Neural cell (in vitro differentiated cells): ENCODE data around the gene MUCL3. TPM values are rescaled to one million over a fixed set of nuclear protein-coding genes. Genes with fewer than 3 reads are reported as not detected.
"Not testable (repeated sequence)": the region's sequence is repeated elsewhere in the genome, so short reads cannot be mapped to it uniquely, and the experiment has no call there.

ENCODE experiments used
- H2AFZ ChIP-seq: fragments of 200-600, 300-800 bp; sonication (generic), shearing (Covaris generic); 2 replicates; pipeline ENCODE4 v1.6.0; 2014; ENCODE audit warnings: low read depth, mild to moderate bottlenecking, antibody characterized with exemption, low read length, moderate library complexity
- H3F3A ChIP-seq: fragments of 200-600 bp; shearing (Covaris generic); 2 replicates; pipeline ENCODE4 v1.6.1; 2016; ENCODE audit warnings: mild to moderate bottlenecking, moderate library complexity, mixed read lengths, antibody characterized with exemption, low read length; ENCODE audit not compliant: insufficient read depth, poor library complexity, severe bottlenecking
- H3K27ac ChIP-seq: fragments of 200-600, 300-800 bp; sonication (generic), shearing (Covaris generic); 2 replicates; pipeline ENCODE4 v1.5.1; 2014; ENCODE audit warnings: mild to moderate bottlenecking, low read length, moderate library complexity
- H3K27me3 ChIP-seq: fragments of 300-800, 200-600 bp; sonication (generic), shearing (Covaris generic); 2 replicates; pipeline ENCODE4 v1.6.0; 2014; ENCODE audit warnings: mild to moderate bottlenecking, low read depth, low read length, moderate library complexity; ENCODE audit not compliant: insufficient read depth
- H3K36me3 ChIP-seq: fragments of 300-800, 200-600 bp; sonication (generic), shearing (Covaris generic); 2 replicates; pipeline ENCODE4 v1.5.1; 2014; ENCODE audit warnings: mild to moderate bottlenecking, antibody characterized with exemption, low read length, moderate library complexity; ENCODE audit not compliant: insufficient read depth
- H3K4me2 ChIP-seq: fragments of 300-800, 200-600 bp; sonication (generic), shearing (Covaris generic); 2 replicates; pipeline ENCODE4 v1.6.0; 2014; ENCODE audit warnings: mild to moderate bottlenecking, low read length
- H3K4me3 ChIP-seq: fragments of 300-800, 200-600 bp; sonication (generic), shearing (Covaris generic); 2 replicates; pipeline ENCODE4 v1.5.1; 2014; ENCODE audit warnings: mild to moderate bottlenecking, low read length, moderate library complexity
- H3K79me2 ChIP-seq: fragments of 200-600 bp; shearing (Covaris generic); replicated peaks from 2 replicates; pipeline ENCODE4 v1.6.0; 2014; ENCODE audit warnings: mild to moderate bottlenecking, low read length, moderate library complexity; ENCODE audit not compliant: insufficient read depth
- H3K9ac ChIP-seq: fragments of 300-800, 200-600 bp; sonication (generic), shearing (Covaris generic); 2 replicates; pipeline ENCODE4 v1.6.1; 2016; ENCODE audit warnings: mild to moderate bottlenecking, low read length, mixed read lengths
- H3K9me2 ChIP-seq: fragments of 200-600 bp; shearing (Covaris generic); 2 replicates; pipeline ENCODE4 v1.6.1; 2016; ENCODE audit warnings: mild to moderate bottlenecking, low read length, mixed read lengths; ENCODE audit not compliant: insufficient read depth
- H3K9me3 ChIP-seq: fragments of 200-600, 300-800 bp; sonication (generic), shearing (Covaris generic); 2 replicates; pipeline ENCODE4 v1.6.1; 2016; ENCODE audit warnings: mild to moderate bottlenecking, mixed run types, low read length, moderate library complexity, mixed read lengths
- H4K20me1 ChIP-seq: fragments of 200-600 bp; shearing (Covaris generic); 2 replicates; pipeline ENCODE4 v1.6.1; 2016; ENCODE audit warnings: mild to moderate bottlenecking, mixed run types; ENCODE audit not compliant: insufficient read depth
- EP300 ChIP-seq: fragments of 450-650 bp; conservative IDR thresholded peaks from 2 replicates; pipeline ENCODE4 v1.6.1; 2014; ENCODE audit warnings: antibody characterized with exemption, mild to moderate bottlenecking, moderate library complexity; ENCODE audit not compliant: poor library complexity, severe bottlenecking
- EZH2 ChIP-seq: fragments of 200-600, 300-800 bp; shearing (Covaris generic), sonication (generic); IDR thresholded peaks from 2 replicates; pipeline ENCODE4 v1.6.1; 2014; ENCODE audit warnings: antibody characterized with exemption, low read length, borderline replicate concordance, mild to moderate bottlenecking; ENCODE audit not compliant: insufficient read depth, poor library complexity, severe bottlenecking
- MXI1 ChIP-seq: fragments of 450-650 bp; conservative IDR thresholded peaks from 2 replicates; pipeline ENCODE4 v1.6.1; 2014; ENCODE audit warnings: antibody characterized with exemption, mild to moderate bottlenecking; ENCODE audit not compliant: poor library complexity, severe bottlenecking
- POLR2AphosphoS5 ChIP-seq: IDR thresholded peaks from 2 replicates; pipeline ENCODE4 v1.6.1; 2012
- RAD21 ChIP-seq: fragments of 450-650 bp; conservative IDR thresholded peaks from 2 replicates; pipeline ENCODE4 v1.6.1; 2014; ENCODE audit warnings: antibody characterized with exemption, mild to moderate bottlenecking, moderate library complexity
- SMC3 ChIP-seq: fragments of 450-650 bp; conservative IDR thresholded peaks from 2 replicates; pipeline ENCODE4 v1.6.1; 2014; ENCODE audit warnings: antibody characterized with exemption, mild to moderate bottlenecking, moderate library complexity; ENCODE audit not compliant: poor library complexity
- TAF1 ChIP-seq: IDR thresholded peaks from 2 replicates; pipeline ENCODE4 v1.6.1; 2012; ENCODE audit warnings: low read depth
- polyA plus RNA-seq: library from polyadenylated mRNA; depleted of rRNA; stranded (reverse); fragments of >200 nt; gene quantifications from 2 replicates; pipeline ENCODE4 v1.2.3, GENCODE V29; 2014
- TF ChIP-seq, protein P1 (sequence below): fragments of 450-650 bp; IDR thresholded peaks from 2 replicates; pipeline ENCODE4 v1.5.1; 2014; ENCODE audit warnings: antibody characterized with exemption, mild to moderate bottlenecking, moderate library complexity; ENCODE audit not compliant: poor library complexity, severe bottlenecking
- TF ChIP-seq, protein P2 (sequence below): IDR thresholded peaks from 2 replicates; pipeline ENCODE4 v1.6.1; 2012; ENCODE audit warnings: borderline replicate concordance

MUCL3 gene
- polyA plus RNA-seq, 1 donor from 2014 or later: not detected

DNA sequence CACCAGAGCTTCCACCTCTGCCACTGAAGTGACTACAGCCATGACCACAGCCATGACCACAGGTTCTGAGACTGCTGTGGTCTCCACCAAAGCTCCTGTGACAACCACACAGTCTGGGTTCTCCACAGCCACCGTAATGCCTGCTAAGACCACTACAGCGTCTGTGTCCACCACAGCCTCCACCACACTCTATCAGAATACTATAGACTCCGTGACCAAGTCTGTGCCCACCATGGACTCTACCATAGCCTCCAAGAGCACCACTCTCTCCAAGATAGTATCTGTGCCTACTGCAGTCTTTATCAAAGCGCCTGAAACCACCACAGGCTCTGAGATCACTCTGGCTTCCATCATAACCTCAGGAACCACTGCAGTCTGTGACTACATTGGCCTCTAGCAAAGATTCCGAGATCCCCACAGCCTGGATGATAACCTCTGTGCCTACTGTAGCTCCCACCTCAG lies 24.4 kb downstream of the MUCL3 start (continued):
- TF ChIP-seq, protein P1, sequence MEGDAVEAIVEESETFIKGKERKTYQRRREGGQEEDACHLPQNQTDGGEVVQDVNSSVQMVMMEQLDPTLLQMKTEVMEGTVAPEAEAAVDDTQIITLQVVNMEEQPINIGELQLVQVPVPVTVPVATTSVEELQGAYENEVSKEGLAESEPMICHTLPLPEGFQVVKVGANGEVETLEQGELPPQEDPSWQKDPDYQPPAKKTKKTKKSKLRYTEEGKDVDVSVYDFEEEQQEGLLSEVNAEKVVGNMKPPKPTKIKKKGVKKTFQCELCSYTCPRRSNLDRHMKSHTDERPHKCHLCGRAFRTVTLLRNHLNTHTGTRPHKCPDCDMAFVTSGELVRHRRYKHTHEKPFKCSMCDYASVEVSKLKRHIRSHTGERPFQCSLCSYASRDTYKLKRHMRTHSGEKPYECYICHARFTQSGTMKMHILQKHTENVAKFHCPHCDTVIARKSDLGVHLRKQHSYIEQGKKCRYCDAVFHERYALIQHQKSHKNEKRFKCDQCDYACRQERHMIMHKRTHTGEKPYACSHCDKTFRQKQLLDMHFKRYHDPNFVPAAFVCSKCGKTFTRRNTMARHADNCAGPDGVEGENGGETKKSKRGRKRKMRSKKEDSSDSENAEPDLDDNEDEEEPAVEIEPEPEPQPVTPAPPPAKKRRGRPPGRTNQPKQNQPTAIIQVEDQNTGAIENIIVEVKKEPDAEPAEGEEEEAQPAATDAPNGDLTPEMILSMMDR: no peak

DNA sequence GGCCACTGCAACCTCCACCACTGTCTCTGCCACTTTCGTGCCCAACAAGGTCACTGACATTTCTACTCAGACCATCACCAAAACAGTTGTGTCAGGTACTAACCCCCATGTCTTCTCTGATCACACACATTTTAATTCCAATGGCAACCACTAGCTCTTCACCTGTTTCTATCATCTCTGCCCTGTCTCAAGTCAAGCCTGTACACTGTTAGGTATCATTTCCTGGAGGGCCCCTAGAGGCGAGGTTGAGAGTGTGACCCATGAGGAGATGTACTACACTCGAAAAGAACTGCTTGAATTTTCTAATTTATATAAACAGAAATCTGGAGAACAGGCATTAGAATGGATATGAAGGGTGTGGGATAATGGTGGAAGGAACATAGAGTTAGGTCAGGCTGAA lies 25.4 kb downstream of the MUCL3 start:
- Histone ChIP-seq H3K9me3 (no peaks in the 10 kb centered on the region), H2AFZ (no peak overlapping the region), H3K27me3 (no peaks in the 10 kb centered on the region), H3K9ac (no peak overlapping the region), H3K4me2 (no peak overlapping the region), H3F3A (no peaks in the 10 kb centered on the region), H3K9me2 (no peaks in the 10 kb centered on the region), H3K36me3 (no peaks in the 10 kb centered on the region), H3K79me2 (no peaks in the 10 kb centered on the region), H3K4me3 (no peak overlapping the region), H4K20me1 (no peaks in the 10 kb centered on the region), H3K27ac (no peak overlapping the region)
- TF ChIP-seq TAF1 (no peak), MXI1 (no peak), SMC3 (no peak), RAD21 (no peak), EP300 (no peak), EZH2 (no peak), POLR2AphosphoS5 (no peak)
- TF ChIP-seq, protein P2, sequence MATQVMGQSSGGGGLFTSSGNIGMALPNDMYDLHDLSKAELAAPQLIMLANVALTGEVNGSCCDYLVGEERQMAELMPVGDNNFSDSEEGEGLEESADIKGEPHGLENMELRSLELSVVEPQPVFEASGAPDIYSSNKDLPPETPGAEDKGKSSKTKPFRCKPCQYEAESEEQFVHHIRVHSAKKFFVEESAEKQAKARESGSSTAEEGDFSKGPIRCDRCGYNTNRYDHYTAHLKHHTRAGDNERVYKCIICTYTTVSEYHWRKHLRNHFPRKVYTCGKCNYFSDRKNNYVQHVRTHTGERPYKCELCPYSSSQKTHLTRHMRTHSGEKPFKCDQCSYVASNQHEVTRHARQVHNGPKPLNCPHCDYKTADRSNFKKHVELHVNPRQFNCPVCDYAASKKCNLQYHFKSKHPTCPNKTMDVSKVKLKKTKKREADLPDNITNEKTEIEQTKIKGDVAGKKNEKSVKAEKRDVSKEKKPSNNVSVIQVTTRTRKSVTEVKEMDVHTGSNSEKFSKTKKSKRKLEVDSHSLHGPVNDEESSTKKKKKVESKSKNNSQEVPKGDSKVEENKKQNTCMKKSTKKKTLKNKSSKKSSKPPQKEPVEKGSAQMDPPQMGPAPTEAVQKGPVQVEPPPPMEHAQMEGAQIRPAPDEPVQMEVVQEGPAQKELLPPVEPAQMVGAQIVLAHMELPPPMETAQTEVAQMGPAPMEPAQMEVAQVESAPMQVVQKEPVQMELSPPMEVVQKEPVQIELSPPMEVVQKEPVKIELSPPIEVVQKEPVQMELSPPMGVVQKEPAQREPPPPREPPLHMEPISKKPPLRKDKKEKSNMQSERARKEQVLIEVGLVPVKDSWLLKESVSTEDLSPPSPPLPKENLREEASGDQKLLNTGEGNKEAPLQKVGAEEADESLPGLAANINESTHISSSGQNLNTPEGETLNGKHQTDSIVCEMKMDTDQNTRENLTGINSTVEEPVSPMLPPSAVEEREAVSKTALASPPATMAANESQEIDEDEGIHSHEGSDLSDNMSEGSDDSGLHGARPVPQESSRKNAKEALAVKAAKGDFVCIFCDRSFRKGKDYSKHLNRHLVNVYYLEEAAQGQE: no peak
- TF ChIP-seq, protein P1: no peak

DNA sequence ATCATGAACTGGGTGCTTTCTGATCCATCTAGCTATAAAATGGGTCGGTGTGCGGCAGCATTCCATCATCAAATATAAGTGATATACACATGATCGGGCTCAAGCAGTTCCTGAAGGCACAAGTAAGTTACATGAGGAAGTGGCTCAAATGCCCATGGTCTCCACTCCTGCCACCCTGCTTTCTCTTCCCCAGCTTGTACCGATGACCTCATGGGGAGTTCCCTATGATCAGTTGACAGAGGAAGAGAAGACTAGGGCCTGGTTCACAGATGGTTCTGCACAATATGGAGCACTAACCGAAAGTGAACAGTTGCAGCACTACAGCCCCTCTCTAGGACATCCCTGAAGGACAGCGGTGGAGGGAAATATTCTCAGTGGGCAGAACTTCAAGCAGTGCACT lies 28.4 kb downstream of the MUCL3 start:
- not testable (repeated sequence) for H3K79me2 ChIP-seq, H3K4me3 ChIP-seq, H3K27ac ChIP-seq, H2AFZ ChIP-seq, H3K9ac ChIP-seq, H3K36me3 ChIP-seq, H3F3A ChIP-seq, H3K9me3 ChIP-seq, H3K4me2 ChIP-seq, H3K27me3 ChIP-seq, H3K9me2 ChIP-seq, H4K20me1 ChIP-seq
